Measurements from ENCODE around the gene ZNF800.

Gene ZNF800

GRCh38 chr7:127346575-127347256 is 45.8 kb downstream of the ZNF800 start:
- Histone ChIP-seq H3K4me3 (ENCODE audit: low read depth in 1 of 2, low read length in 1 of 2) (no peak overlapping the region), H3K36me3 (peaks cover 3% of the 10 kb centered on the region), H3K27ac (no peak overlapping the region), H3K4me1 (ENCODE audit: control insufficient read depth in 1 of 2, insufficient read depth in 1 of 2, low read depth in 1 of 2, low read length in 1 of 2) (peaks cover 2 to 8% of the 10 kb centered on the region in 2 experiments), H3K27me3 (peaks cover 56% of the 10 kb centered on the region), H3K9me3 (no peaks in the 10 kb centered on the region)
- TF ChIP-seq CTCF (IDR thresholded peaks at IDR 0.05): no peak

- H3K4me1 ChIP-seq (ENCODE audit: control insufficient read depth in 1 of 2, insufficient read depth in 1 of 2, low read depth in 1 of 2, low read length in 1 of 2): peaks cover 2 to 8% of the 10 kb centered on the region in 2 experiments
- H3K27me3 ChIP-seq: peaks cover 48% of the 10 kb centered on the region
- no peaks in the 10 kb centered on the region for H3K36me3 ChIP-seq
- H3K27ac ChIP-seq: no peak overlapping the region
- no peaks in the 10 kb centered on the region for H3K9me3 ChIP-seq
- H3K4me3 ChIP-seq (ENCODE audit: low read depth in 1 of 2, low read length in 1 of 2): no peak overlapping the region
- no peak for TF ChIP-seq CTCF (IDR thresholded peaks at IDR 0.05)
Observed at GRCh38 chr7:127342596-127342995, 49.9 kb downstream of the ZNF800 start.

GRCh38 chr7:127338122-127338521 is 54.4 kb downstream of the ZNF800 start:
- Histone ChIP-seq H3K4me3 (ENCODE audit: low read depth in 1 of 2, low read length in 1 of 2) (no peak overlapping the region), H3K27me3 (peaks cover 50% of the 10 kb centered on the region), H3K4me1 (ENCODE audit: control insufficient read depth in 1 of 2, insufficient read depth in 1 of 2, low read depth in 1 of 2, low read length in 1 of 2) (no peaks in the 10 kb centered on the region), H3K36me3 (no peaks in the 10 kb centered on the region), H3K9me3 (no peaks in the 10 kb centered on the region), H3K27ac (no peak overlapping the region)
- no peak for TF ChIP-seq CTCF (IDR thresholded peaks at IDR 0.05)

- no peak for TF ChIP-seq CTCF (IDR thresholded peaks at IDR 0.05)
- peaks cover 52% of the 10 kb centered on the region for H3K27me3 ChIP-seq
- H3K9me3 ChIP-seq: no peaks in the 10 kb centered on the region
- no peaks in the 10 kb centered on the region for H3K4me1 ChIP-seq (ENCODE audit: control insufficient read depth in 1 of 2, insufficient read depth in 1 of 2, low read depth in 1 of 2, low read length in 1 of 2)
- H3K36me3 ChIP-seq: no peaks in the 10 kb centered on the region
- H3K4me3 ChIP-seq (ENCODE audit: low read depth in 1 of 2, low read length in 1 of 2): no peak overlapping the region
- H3K27ac ChIP-seq: no peak overlapping the region
Observed at GRCh38 chr7:127337581-127337980, 54.9 kb downstream of the ZNF800 start.

GRCh38 chr7:127336458-127336857 is 56.0 kb downstream of the ZNF800 start:
- TF ChIP-seq CTCF (IDR thresholded peaks at IDR 0.05): no peak
- H3K36me3 ChIP-seq: no peaks in the 10 kb centered on the region

More at GRCh38 chr7:127336458-127336857, 56.0 kb downstream of the ZNF800 start:
- Histone ChIP-seq H3K4me3 (ENCODE audit: low read depth in 1 of 2, low read length in 1 of 2) (no peak overlapping the region), H3K9me3 (no peaks in the 10 kb centered on the region), H3K27me3 (peaks cover 58% of the 10 kb centered on the region), H3K4me1 (ENCODE audit: control insufficient read depth in 1 of 2, insufficient read depth in 1 of 2, low read depth in 1 of 2, low read length in 1 of 2) (no peaks in the 10 kb centered on the region), H3K27ac (no peak overlapping the region)

Measured in neutrophil (primary cell).